ENCODE results near the gene RGL3. TPM values are rescaled to one million over a fixed set of nuclear protein-coding genes. Genes with fewer than 3 reads are reported as not detected.

The RGL3 gene
- total and polyA plus RNA-seq, 8 donors, result 22.3 to 170 (median 39.8) TPM

DNA sequence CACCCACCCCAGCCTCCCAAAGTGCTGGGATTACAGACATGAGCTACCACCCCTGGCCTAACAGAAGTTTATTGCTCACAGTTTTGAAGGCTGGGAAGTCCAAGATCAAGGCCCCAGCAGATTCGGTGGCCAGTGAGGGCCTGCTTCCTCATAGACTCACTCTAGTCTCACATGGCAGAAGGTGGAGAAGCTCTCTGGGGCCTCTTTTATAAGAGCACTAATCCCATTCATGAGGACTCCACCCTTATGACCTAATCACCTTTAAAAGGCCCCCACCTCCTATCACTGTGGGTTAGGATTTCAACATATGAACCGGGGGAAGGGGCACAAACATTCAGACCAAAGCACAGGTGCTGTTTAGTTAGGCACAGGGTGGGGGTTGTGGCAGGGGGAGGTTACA lies 51.6 kb downstream of the RGL3 start:
- WGBS, 2 donors, result 76 to 84% methylated on average over 2 of the region's 2 CpGs
- H3K9me3 ChIP-seq, result no peaks in the 10 kb centered on the region
- no peak for ATAC-seq
- no peak overlapping the region for H3K27ac ChIP-seq
- no peak overlapping the region for H3K4me3 ChIP-seq
- FAIRE-seq, result no peak
- H3K27me3 ChIP-seq, result no peaks in the 10 kb centered on the region
- intact Hi-C loops (cut with DNase I), result no loop called here
- H3K4me1 ChIP-seq, result no peaks in the 10 kb centered on the region
- H3K36me3 ChIP-seq, result no peaks in the 10 kb centered on the region
- TF ChIP-seq, protein P1, sequence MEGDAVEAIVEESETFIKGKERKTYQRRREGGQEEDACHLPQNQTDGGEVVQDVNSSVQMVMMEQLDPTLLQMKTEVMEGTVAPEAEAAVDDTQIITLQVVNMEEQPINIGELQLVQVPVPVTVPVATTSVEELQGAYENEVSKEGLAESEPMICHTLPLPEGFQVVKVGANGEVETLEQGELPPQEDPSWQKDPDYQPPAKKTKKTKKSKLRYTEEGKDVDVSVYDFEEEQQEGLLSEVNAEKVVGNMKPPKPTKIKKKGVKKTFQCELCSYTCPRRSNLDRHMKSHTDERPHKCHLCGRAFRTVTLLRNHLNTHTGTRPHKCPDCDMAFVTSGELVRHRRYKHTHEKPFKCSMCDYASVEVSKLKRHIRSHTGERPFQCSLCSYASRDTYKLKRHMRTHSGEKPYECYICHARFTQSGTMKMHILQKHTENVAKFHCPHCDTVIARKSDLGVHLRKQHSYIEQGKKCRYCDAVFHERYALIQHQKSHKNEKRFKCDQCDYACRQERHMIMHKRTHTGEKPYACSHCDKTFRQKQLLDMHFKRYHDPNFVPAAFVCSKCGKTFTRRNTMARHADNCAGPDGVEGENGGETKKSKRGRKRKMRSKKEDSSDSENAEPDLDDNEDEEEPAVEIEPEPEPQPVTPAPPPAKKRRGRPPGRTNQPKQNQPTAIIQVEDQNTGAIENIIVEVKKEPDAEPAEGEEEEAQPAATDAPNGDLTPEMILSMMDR (IDR thresholded peaks at IDR 0.05), result no peak
- no peak for DNase-seq

- no peak for DNase-seq
- intact Hi-C loops (cut with DNase I), result no loop called here
- no peak for FAIRE-seq
- Histone ChIP-seq H3K27me3 (no peaks in the 10 kb centered on the region), H3K27ac (no peak overlapping the region), H3K9me3 (no peaks in the 10 kb centered on the region), H3K4me3 (no peak overlapping the region), H3K4me1 (no peaks in the 10 kb centered on the region), H3K36me3 (no peaks in the 10 kb centered on the region)
- 75 to 84% methylated on average over 7 of the region's 7 CpGs for WGBS, 2 donors
- TF ChIP-seq, protein P1 (IDR thresholded peaks at IDR 0.05), result no peak
- ATAC-seq, result no peak
These were observed 53.5 kb downstream of the RGL3 start for GRCh38 chr19:11365557-11366117.

- FAIRE-seq, result no peak
These were observed 54.2 kb downstream of the RGL3 start for GRCh38 chr19:11364935-11365334.

GRCh38 chr19:11364296-11364904 lies 54.7 kb downstream of the RGL3 start:
- Histone ChIP-seq H3K27me3 (no peaks in the 10 kb centered on the region), H3K9me3 (no peaks in the 10 kb centered on the region), H3K36me3 (no peaks in the 10 kb centered on the region), H3K4me1 (no peaks in the 10 kb centered on the region), H3K4me3 (no peak overlapping the region), H3K27ac (no peak overlapping the region)
- DNase-seq (no peak), FAIRE-seq (no peak), ATAC-seq (no peak)
- intact Hi-C loops (cut with DNase I), result no loop called here
- TF ChIP-seq, protein P1 (IDR thresholded peaks at IDR 0.05), result no peak
- 91 to 92% methylated on average over 21 to 28 of the region's 28 CpGs for WGBS, 2 donors

More at GRCh38 chr19:11364935-11365334, 54.2 kb downstream of the RGL3 start:
- 84 to 89% methylated on average over 5 of the region's 5 CpGs for WGBS, 2 donors
- Histone ChIP-seq H3K36me3 (no peaks in the 10 kb centered on the region), H3K4me1 (no peaks in the 10 kb centered on the region), H3K9me3 (no peaks in the 10 kb centered on the region), H3K4me3 (no peak overlapping the region), H3K27ac (no peak overlapping the region), H3K27me3 (no peaks in the 10 kb centered on the region)
- TF ChIP-seq, protein P1 (IDR thresholded peaks at IDR 0.05), result no peak
- intact Hi-C loops (cut with DNase I), result no loop called here
- ATAC-seq, result no peak
- DNase-seq, result no peak

DNA sequence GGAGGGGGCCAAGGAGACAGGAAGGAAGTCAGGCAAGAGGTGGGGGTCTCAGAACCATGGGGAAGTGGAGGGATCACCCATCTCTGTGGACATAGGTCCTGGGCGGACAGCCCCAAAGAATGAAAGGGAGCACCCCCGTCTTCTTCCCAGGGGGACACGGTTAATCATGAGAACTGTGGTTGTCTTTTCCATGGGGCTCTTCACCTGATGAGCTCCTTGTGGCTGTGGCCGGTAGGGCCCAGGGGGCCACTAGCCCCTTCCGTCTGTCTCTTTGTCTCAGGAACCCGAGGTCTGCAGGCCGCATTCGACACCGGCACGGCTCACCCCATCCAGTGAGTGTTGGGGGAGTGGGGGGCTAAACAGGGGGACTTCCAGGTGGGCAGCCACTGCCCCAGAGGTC lies 55.2 kb downstream of the RGL3 start:
- ATAC-seq, result no peak
- Histone ChIP-seq H3K4me3 (no peak overlapping the region), H3K27ac (no peak overlapping the region), H3K9me3 (no peaks in the 10 kb centered on the region), H3K4me1 (no peaks in the 10 kb centered on the region), H3K36me3 (no peaks in the 10 kb centered on the region), H3K27me3 (no peaks in the 10 kb centered on the region)
- no peak for FAIRE-seq
- intact Hi-C loops (cut with DNase I), result no loop called here
- WGBS, 2 donors, result 92 to 93% methylated on average over 10 of the region's 10 CpGs
- TF ChIP-seq, protein P1 (IDR thresholded peaks at IDR 0.05), result no peak
- DNase-seq, result no peak
